Cardiac fibroblast (primary cell): ENCODE data around the gene ZFYVE28.

Experiments
- DNase-seq, 2 donors: peaks; one replicate each; pipeline versions ENCODE4 v3.0.0 to v3.0.0-alpha.2; 2010; ENCODE audit warnings: low read depth in 2 of 2
- H3K4me3 ChIP-seq, 2 donors: replicated peaks in 1 of 2; 1 replicate in 1 of 2; 2 replicates in 1 of 2; pipeline ENCODE4 v1.5.1; 2011; ENCODE audit warnings: low read depth in 2 of 2, low read length in 2 of 2, mild to moderate bottlenecking in 2 of 2, moderate library complexity in 1 of 2
- CTCF ChIP-seq: IDR thresholded peaks from one replicate; pipeline ENCODE4 v1.5.1; 2011; ENCODE audit warnings: low read depth, mild to moderate bottlenecking, low read length, inconsistent platforms

Gene ZFYVE28

GRCh38 chr4:2320152-2320551 lies 98.3 kb downstream of the ZFYVE28 start:
- no peak for TF ChIP-seq CTCF
- H3K4me3 ChIP-seq = no peak overlapping the region
- DNase-seq = no peak

- no peak for DNase-seq
- H3K4me3 ChIP-seq = no peak overlapping the region
- no peak for TF ChIP-seq CTCF
Measured at GRCh38 chr4:2318885-2319284, 99.6 kb downstream of the ZFYVE28 start.

GRCh38 chr4:2318476-2318875 lies 100.0 kb downstream of the ZFYVE28 start:
- no peak overlapping the region for H3K4me3 ChIP-seq
- no peak for DNase-seq
- no peak for TF ChIP-seq CTCF

- no peak overlapping the region for H3K4me3 ChIP-seq
- DNase-seq = no peak
- TF ChIP-seq CTCF = no peak
Measured at GRCh38 chr4:2313366-2313765, 105.1 kb downstream of the ZFYVE28 start.

- DNase-seq = no peak
- no peak for TF ChIP-seq CTCF
- no peak overlapping the region for H3K4me3 ChIP-seq
Measured at GRCh38 chr4:2306773-2307410, 111.6 kb downstream of the ZFYVE28 start.

- TF ChIP-seq CTCF = no peak
- peak in 1 of 2 donors; percentile 18 for DNase-seq
- H3K4me3 ChIP-seq = no peak overlapping the region
Measured at GRCh38 chr4:2305766-2306501, 112.5 kb downstream of the ZFYVE28 start.
